ENCODE measurements around the gene PLEKHH1. TPM values are rescaled to one million over a fixed set of nuclear protein-coding genes. Genes with fewer than 3 reads are reported as not detected.

The PLEKHH1 gene
- total RNA-seq, 1 experiment from 2014 or later: 27.6 TPM

DNA sequence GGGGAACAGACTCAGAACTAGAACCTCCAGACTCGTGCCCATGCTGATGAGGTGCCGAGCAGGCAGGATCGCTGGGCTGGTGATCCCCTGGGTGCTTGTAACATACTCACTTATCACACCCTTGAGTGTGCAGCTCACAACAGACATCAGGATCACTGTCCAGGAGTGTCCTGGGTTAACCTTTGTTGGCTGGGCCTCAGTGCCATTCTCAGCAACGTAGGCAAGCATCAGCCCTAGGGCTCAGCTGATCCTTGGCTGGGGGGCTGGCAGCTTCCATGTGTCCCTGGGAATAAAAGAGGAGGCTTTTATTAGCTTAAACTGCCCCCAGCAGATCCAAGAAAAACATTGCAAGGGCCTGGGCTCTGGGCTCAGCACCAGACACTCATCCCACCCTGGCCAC is 46.2 kb upstream of the PLEKHH1 start:
- Histone ChIP-seq H3K9ac (ENCODE audit: low read length) (no peak overlapping the region), H3K9me2 (ENCODE audit: insufficient read depth) (no peaks in the 10 kb centered on the region), H2AFZ (ENCODE audit: low read depth, low read length, poor library complexity, severe bottlenecking) (no peak overlapping the region), H3K27ac (ENCODE audit: low read depth, low read length) (no peak overlapping the region), H3K4me3 (replicated peaks in 1 of 2; ENCODE audit: low read depth in 1 of 2, low read length in 2 of 2) (no peak overlapping the region), H3K9me3 (ENCODE audit: control insufficient read depth in 1 of 2, insufficient read depth in 1 of 2, low read depth in 1 of 2, low read length in 2 of 2) (no peaks in the 10 kb centered on the region), H3K79me2 (ENCODE audit: insufficient read depth, low read length) (no peaks in the 10 kb centered on the region), H3K36me3 (ENCODE audit: control insufficient read depth in 1 of 2, insufficient read depth in 2 of 2, low read length in 2 of 2) (no peaks in the 10 kb centered on the region), H4K20me1 (ENCODE audit: insufficient read depth) (no peaks in the 10 kb centered on the region), H3K4me1 (ENCODE audit: control insufficient read depth in 1 of 2, insufficient read depth in 2 of 2, low read length in 2 of 2) (no peaks in the 10 kb centered on the region), H3K4me2 (ENCODE audit: low read length) (no peak overlapping the region), H3K27me3 (ENCODE audit: insufficient read depth, low read length) (no peaks in the 10 kb centered on the region)
- POLR2A ChIA-PET: no interaction called here
- intact Hi-C loops (cut with micrococcal nuclease): no loop called here
- ATAC-seq (no peak), DNase-seq (ENCODE audit: low read depth, low spot score) (no peak)
- RAD21 ChIA-PET (ENCODE audit: low non-redundant PET in 1 of 2, low total read pairs in 2 of 2, uncharacterized antibody in 2 of 2, unreplicated experiment in 2 of 2): no interaction called here
- no TSS peak for BruUV-seq (replicated peaks)
- CTCF ChIA-PET: interaction anchor here (1.3 kb wide), 1 partner anchor 40 kb away, joined by 3 read pairs; no protein-coding TSS in a partner anchor
- TF ChIP-seq SRF (IDR thresholded peaks at IDR 0.05; ENCODE audit: low read depth) (no peak), CBX3 (IDR thresholded peaks at IDR 0.05; ENCODE audit: low read depth) (no peak)

- Histone ChIP-seq H4K20me1 (ENCODE audit: insufficient read depth) (no peaks in the 10 kb centered on the region), H3K79me2 (ENCODE audit: insufficient read depth, low read length) (no peaks in the 10 kb centered on the region), H3K27ac (ENCODE audit: low read depth, low read length) (no peak overlapping the region), H3K9me3 (ENCODE audit: control insufficient read depth in 1 of 2, insufficient read depth in 1 of 2, low read depth in 1 of 2, low read length in 2 of 2) (no peaks in the 10 kb centered on the region; a peak in 1 of 4 replicates), H3K36me3 (ENCODE audit: control insufficient read depth in 1 of 2, insufficient read depth in 2 of 2, low read length in 2 of 2) (no peaks in the 10 kb centered on the region), H3K4me3 (replicated peaks in 1 of 2; ENCODE audit: low read depth in 1 of 2, low read length in 2 of 2) (no peak overlapping the region), H3K9ac (ENCODE audit: low read length) (no peak overlapping the region), H2AFZ (ENCODE audit: low read depth, low read length, poor library complexity, severe bottlenecking) (no peak overlapping the region), H3K4me2 (ENCODE audit: low read length) (no peak overlapping the region), H3K27me3 (ENCODE audit: insufficient read depth, low read length) (no peaks in the 10 kb centered on the region), H3K9me2 (ENCODE audit: insufficient read depth) (no peaks in the 10 kb centered on the region), H3K4me1 (ENCODE audit: control insufficient read depth in 1 of 2, insufficient read depth in 2 of 2, low read length in 2 of 2) (no peaks in the 10 kb centered on the region)
- ChIA-PET CTCF (interaction anchor here (1.3 kb wide), 1 partner anchor 39 kb away, joined by 3 read pairs; no protein-coding TSS in a partner anchor), RAD21 (ENCODE audit: low non-redundant PET in 1 of 2, low total read pairs in 2 of 2, uncharacterized antibody in 2 of 2, unreplicated experiment in 2 of 2) (no interaction called here), POLR2A (no interaction called here)
- TF ChIP-seq, protein P1, sequence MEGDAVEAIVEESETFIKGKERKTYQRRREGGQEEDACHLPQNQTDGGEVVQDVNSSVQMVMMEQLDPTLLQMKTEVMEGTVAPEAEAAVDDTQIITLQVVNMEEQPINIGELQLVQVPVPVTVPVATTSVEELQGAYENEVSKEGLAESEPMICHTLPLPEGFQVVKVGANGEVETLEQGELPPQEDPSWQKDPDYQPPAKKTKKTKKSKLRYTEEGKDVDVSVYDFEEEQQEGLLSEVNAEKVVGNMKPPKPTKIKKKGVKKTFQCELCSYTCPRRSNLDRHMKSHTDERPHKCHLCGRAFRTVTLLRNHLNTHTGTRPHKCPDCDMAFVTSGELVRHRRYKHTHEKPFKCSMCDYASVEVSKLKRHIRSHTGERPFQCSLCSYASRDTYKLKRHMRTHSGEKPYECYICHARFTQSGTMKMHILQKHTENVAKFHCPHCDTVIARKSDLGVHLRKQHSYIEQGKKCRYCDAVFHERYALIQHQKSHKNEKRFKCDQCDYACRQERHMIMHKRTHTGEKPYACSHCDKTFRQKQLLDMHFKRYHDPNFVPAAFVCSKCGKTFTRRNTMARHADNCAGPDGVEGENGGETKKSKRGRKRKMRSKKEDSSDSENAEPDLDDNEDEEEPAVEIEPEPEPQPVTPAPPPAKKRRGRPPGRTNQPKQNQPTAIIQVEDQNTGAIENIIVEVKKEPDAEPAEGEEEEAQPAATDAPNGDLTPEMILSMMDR (IDR thresholded peaks at IDR 0.05 in 2 of 3, conservative IDR thresholded peaks at IDR 0.05 in 1 of 3; ENCODE audit: borderline replicate concordance in 1 of 3, insufficient read depth in 1 of 3, low read depth in 2 of 3, low read length in 2 of 3): no peak
- TF ChIP-seq ZBTB33 (IDR thresholded peaks at IDR 0.05; ENCODE audit: extremely low read depth, insufficient replicate concordance, low read length) (no peak), SP1 (IDR thresholded peaks at IDR 0.05; ENCODE audit: low read depth) (no peak), SIN3A (IDR thresholded peaks at IDR 0.05; ENCODE audit: low read depth) (no peak), RAD21 (IDR thresholded peaks at IDR 0.05; ENCODE audit: low read depth) (no peak), EZH2 (IDR thresholded peaks at IDR 0.05) (no peak), EGR1 (IDR thresholded peaks at IDR 0.05; ENCODE audit: low read depth) (no peak), ZNF274 (IDR thresholded peaks at IDR 0.05; ENCODE audit: low read depth, low read length) (no peak), FOSL1 (IDR thresholded peaks at IDR 0.05; ENCODE audit: low read depth) (no peak), POLR2AphosphoS5 (IDR thresholded peaks at IDR 0.05; ENCODE audit: low read depth, low read length) (no peak)
- BruUV-seq (replicated peaks): no TSS peak
- no peak for DNase-seq (ENCODE audit: low read depth, low spot score)
- intact Hi-C loops (cut with micrococcal nuclease): no loop called here
- no peak for ATAC-seq
Observed at GRCh38 chr14:67487332-67487731, 45.8 kb upstream of the PLEKHH1 start.
